Stimulated activated CD4-positive, alpha-beta T cell treated with anti-CD3 and anti-CD28 coated beads, Interleukin-4, amount 100 ng/mL, for 48 hours (primary cell): Measurements from ENCODE around the gene ABLIM1.
A peak's percentile ranks its signal among the peaks of the same experiment; 100 is the strongest.

Source experiments
- DNase-seq, 2 donors: peaks; one replicate each; pipeline ENCODE4 v3.0.0-alpha.2; 2020; ENCODE audit warnings: low read depth in 2 of 2

The ABLIM1 gene

GRCh38 chr10:114489521-114490310 is 168.4 kb downstream of the ABLIM1 start:
- no peak for DNase-seq

- DNase-seq: no peak
Measured at GRCh38 chr10:114487815-114488536, 170.1 kb downstream of the ABLIM1 start.

- no peak for DNase-seq
Measured at GRCh38 chr10:114486938-114487814, 170.9 kb downstream of the ABLIM1 start.

- DNase-seq: no peak
Measured at GRCh38 chr10:114485696-114486400, 172.2 kb downstream of the ABLIM1 start.

GRCh38 chr10:114483575-114483974 is 174.5 kb downstream of the ABLIM1 start:
- DNase-seq: no peak

DNA sequence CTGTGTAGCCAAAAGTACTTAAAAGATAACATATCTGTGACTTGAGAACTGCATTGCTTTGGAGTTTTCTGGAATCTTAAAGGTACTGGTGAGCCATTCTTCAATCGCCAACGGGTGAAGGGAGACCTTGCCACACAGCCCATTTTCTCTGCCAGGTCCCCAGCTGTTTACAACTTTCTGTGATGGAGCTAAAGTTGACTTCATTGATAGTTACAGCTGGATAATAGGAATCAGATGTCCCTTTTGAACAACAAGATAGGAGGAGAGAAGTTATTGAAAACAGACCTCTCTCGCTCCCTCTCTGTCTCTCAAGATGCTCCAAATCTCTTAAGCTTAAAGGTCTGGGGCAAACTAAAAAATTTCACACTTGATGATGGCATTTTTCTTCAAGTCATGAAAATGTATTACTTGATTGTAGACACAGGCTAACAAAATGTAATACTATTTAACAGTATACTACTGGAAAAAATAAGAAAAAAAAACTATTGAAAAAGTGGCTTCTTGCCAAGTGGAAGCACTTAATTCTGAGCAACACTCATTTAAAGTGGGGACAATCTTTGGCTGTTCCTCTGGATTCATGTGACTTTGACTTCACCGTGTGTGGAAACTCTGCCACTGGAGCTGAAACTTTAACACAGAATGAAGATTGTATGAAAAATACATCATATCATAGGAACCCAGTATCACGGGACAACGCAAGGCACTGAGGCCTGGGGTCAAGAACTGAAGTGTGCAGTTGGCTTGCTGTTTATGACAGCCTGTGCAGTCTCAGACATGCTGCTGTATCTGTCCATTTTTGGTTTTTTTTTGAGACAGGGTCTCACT is 175.4 kb downstream of the ABLIM1 start:
- DNase-seq: no peak

- DNase-seq: no peak
Measured at GRCh38 chr10:114481055-114481454, 177.0 kb downstream of the ABLIM1 start.

- DNase-seq: no peak
Measured at GRCh38 chr10:114479836-114480235, 178.2 kb downstream of the ABLIM1 start.

DNA sequence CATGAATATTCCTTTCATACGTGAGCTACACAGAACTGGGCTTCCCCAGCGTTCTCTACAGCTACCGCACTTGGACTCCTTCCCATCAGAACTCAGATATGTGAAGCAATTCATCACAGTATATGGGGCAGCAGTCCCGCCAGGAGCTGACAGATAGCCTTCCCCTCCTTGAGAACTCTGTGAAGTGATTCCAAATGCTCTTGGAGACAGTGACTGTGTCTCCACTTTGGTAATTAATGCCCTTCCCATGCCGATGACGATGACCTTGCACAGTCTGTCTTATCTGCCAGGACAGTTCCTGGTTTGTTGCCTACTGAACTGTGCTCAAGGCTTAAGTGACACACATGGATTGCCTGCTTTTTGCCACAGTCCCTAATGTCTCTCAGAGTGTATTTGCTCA is 178.8 kb downstream of the ABLIM1 start:
- no peak for DNase-seq

DNA sequence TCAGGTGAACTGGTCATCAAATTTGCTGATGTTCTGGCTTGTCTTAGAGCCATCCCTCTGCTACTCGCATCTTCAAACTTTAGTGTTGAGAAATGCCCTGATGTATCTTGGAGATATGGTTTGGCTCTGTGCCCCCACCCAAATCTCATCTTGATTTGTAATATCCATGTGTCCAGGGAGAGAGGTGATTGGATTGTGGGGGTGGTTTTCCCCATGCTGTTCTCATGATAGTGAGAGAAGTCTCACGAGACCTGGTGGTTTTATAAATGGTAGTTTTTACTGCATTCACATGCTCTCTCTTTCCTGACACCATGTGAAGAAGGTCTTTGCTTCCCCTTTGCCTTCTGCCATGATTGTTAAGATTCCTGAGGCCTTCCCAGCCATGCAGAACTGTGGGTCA is 179.8 kb downstream of the ABLIM1 start:
- DNase-seq: no peak

DNA sequence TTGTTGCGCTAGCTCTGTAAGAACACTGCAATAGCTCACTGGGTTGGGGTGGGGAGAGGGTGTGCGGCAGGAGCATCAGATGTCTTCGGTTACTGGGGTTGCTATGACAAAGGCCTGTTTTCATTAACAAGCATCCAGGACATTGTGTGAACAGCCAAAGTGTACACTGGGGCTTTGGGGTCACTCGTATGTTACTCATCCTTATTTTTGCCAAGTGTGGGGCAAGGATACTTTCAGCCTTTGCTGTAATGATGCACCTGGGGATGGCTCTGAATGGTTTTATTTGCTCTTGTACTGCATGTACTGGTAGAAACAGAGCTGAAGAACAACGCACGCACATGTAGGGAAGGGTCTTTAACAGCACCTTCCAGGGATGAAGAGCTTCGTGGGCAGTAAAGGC is 180.8 kb downstream of the ABLIM1 start:
- no peak for DNase-seq

- DNase-seq: no peak
Measured at GRCh38 chr10:114474989-114475388, 183.1 kb downstream of the ABLIM1 start.

DNA sequence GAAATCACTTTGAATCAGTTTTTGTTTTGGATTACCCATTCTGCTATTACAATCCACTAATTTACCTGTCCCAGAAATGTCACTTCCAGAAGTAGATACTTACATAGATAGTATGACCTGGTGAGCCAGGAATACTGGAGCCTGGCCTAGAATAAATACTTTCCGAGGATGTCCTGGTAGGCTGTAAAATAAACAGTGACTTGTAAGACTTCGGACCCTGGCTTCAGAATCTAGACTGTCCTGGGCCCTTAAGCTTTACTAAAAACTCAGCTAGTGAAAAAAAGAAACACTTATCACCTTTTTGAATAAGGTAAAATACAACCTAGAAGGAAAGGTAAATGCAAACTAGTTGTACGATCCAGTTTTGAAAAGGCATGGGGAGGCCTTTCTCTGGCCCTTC is 184.3 kb downstream of the ABLIM1 start:
- no peak for DNase-seq

- DNase-seq: no peak
Measured at GRCh38 chr10:114472877-114473253, 185.2 kb downstream of the ABLIM1 start.

- no peak for DNase-seq
Measured at GRCh38 chr10:114471906-114472876, 185.9 kb downstream of the ABLIM1 start.

GRCh38 chr10:114470956-114471905 is 186.8 kb downstream of the ABLIM1 start:
- DNase-seq: peak; percentile 40 to 41

DNA sequence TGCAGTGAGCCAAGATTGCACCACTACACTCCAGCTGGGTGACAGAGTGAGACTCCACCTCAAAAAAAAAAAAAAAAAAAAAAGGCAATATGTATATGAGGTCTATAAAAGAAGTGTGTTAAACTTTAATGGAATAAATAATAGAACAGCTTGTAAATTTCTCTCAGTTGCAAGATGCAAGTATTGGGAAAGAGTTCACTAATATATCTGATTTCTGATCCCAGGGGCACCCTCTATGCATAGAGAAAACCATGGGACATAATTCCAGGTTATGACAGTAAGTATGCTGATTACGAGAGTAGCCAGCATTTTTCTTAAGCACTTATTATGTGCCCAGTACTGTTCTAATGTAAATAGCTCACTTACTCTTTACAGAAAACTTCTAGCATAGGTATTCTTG is 187.7 kb downstream of the ABLIM1 start:
- no peak for DNase-seq

DNA sequence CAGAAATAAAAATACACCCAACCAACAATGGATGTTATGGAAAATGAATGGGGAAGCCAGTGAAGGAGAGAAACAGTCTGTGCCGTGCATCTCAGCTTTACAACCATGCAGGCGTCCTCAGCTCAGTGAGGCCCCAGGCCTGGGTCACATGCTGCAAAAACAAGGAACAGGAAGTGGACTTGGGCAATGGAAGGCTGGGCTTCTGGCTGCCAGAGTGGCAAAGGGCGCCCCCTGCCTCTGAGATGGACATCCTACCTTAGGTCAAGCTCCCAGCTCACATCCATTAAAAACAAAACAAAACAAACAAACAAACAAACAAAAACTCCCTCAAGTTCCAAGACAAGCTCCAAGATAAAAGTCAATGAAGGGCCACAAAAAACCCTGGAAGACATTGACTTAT is 199.1 kb downstream of the ABLIM1 start:
- DNase-seq: peak; percentile 26 to 28
